HuH-7.5 (cell line): Measurements from ENCODE around the gene IFITM2.

Experiments
- DNase-seq: peaks from one replicate; pipeline ENCODE4 v3.0.0; 2011; ENCODE audit warnings: low spot score

Gene IFITM2

GRCh38 chr11:293271-293851 lies 14.3 kb upstream of the IFITM2 start:
- no peak for DNase-seq

GRCh38 chr11:293852-294661 lies 13.6 kb upstream of the IFITM2 start:
- DNase-seq, result no peak

GRCh38 chr11:294780-295179 lies 12.8 kb upstream of the IFITM2 start:
- DNase-seq, result no peak

- no peak for DNase-seq
Measured at GRCh38 chr11:295351-296170, 12.1 kb upstream of the IFITM2 start.

GRCh38 chr11:296171-297050 lies 11.2 kb upstream of the IFITM2 start:
- no peak for DNase-seq

- no peak for DNase-seq
Measured at GRCh38 chr11:297051-297585, 10.5 kb upstream of the IFITM2 start.

DNA sequence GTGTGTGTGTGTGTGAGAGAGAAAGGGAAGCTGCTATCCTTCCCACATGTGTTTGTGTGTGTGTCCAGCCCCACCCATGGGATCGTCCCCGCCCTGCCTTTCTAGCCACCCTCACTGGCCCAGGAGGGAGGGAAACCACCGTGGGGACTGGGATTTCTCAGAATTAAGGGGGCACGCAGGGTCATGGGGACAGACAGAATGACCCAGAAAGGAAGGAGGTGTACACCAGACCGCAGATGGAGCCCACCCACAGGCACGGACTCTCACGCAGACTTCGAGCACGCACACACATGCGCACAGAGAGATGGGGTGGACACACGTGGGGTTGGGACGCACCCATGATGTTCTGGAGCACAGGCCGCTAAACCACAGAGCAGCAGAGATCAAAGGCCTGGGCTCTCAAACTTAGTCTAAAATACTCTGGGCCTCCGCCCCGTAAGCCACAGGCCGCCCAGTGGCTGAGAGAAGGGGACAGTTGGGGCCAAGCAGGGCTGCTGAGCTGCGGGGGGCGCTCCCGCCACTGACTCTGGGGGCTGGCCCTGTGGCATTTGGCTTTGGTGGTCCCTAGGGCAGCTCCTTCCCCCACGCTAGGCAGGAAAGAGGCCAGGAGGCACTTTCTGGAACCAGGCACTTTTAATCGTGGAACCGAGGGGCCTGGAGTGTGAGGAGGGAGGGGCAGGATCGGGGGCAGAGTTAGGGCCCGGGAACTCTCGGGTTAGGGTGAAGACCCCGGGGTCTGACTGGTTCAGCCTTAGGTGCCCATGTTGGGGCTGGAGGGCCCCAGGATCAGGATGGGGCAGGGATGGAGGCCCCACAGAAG lies 9.8 kb upstream of the IFITM2 start:
- no peak for DNase-seq

DNA sequence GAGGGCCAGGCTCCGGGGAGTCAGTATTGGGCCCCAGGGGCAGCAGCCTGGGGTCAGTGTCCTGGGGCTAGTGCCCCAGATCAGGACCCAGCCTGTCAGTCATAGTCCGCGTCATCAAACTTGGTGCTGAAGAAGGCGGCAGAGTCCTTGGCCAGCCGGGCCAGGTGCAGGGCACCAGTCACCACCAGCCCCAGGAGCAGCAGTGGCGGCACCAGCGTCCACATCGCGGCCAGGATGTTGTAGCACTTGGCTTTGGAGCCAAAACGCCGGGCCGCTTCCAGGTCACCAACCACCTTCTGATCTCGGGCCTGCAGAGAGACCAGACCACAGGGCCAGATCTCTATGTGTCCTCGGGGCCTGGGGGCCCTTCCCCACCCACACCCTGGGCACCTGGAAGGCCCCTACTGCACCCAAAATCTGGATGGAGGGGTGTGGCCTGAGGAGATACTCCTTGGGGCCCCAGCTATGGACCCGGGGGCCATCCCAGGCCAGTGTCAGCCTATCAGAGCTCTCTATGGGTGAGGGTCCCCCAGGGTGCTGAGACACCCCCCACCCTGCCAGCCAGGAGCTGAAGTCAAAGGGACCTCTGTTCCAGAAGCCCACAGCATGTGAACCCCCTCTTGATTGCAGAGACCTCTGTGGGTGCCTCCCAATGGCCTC lies 9.1 kb upstream of the IFITM2 start:
- no peak for DNase-seq

DNA sequence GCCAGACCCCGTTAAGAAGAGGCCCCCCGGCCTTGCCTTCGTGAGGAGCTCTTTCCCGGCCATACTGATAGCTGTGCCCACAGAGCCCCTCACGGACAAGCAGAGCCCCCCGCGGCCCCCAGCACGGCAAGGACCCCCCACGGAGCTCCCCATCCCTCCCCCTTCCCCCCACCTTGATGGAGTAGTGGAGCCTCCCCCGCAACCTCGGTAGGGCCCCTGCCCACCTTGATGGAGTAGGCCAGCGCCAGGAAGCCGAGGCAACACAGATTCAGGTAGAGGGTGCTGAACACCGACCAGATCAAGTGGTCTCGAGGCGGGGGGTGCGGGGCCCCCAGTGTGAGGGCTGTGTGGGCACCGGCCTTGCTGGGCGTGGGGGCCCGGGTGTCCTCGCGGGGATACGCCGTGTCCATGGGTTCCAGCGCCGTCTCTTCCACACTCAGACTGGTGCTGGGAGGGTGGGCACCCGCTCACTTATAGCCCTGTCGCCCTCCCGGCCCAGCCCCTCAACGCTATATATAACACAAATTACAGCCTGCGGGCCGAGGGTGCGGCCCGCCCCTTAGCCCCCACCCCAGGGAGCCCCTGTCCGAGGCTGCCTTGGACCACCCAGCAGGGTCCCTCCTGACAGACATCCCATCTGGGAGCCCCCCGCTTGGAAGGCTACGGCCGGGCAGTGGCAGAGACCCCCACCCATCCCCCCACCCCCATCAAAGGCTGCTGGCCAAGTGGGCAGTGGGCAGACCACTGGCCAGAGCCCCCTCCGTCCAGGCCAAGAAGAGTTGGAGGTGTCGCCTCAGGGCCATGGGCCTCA lies 8.3 kb upstream of the IFITM2 start, which contains the start of gene IFITM5:
Gene IFITM5, minus strand, starts transcription at position 446 of the 811 bp plus-strand sequence. Its CDS starts 36 bp downstream, at position 410.
- no peak for DNase-seq

GRCh38 chr11:299951-300735 lies 7.5 kb upstream of the IFITM2 start:
- no peak for DNase-seq

- no peak for DNase-seq
Measured at GRCh38 chr11:303363-303762, 4.3 kb upstream of the IFITM2 start.

GRCh38 chr11:304061-304506 lies 3.5 kb upstream of the IFITM2 start:
- no peak for DNase-seq

DNA sequence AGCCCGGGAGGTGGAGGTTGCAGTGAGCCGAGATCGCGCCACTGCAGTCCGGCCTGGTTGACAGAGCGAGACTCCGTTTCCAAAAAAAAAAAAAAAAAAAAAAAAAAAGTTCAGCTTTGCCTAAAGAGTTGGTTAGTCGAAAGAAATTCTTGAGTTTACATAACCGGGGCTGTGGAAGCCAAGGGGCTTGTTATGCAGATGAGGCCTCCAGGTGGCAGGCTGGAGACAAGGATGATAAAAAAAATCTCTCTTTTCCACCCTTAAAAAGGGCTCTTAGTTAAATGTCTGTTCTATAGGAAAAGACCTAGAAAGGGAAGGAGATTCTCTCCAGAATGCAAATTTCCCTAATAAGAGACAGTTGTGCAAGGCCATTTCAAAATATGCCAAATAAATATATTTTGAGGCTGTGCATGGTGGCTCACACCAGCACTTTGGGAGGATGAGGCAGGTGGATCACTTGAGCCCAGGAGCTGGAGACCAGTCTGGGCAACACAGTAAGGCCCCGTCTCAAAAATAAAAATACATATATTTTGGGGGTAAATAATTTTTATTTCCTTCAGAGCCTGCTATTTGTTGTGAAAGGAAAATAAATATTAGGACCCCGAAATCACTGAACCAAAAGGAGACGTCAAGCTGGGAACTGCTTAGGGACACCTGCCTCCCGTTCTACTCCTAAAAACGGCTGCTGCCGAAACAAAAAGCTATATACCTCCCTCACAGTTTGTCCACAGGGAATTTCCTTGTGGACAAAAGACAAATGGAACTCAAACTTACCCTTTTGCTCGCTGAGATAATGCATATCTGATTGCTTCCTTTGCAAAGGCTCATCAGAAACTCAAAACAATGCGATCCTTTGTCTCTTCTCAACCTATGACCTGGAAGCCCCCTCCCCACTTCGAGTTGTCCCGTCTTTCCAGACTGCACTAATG lies 2.4 kb upstream of the IFITM2 start:
- peak; percentile 94 for DNase-seq

- DNase-seq, result no peak
Measured at GRCh38 chr11:305844-306211, 1.8 kb upstream of the IFITM2 start.

DNA sequence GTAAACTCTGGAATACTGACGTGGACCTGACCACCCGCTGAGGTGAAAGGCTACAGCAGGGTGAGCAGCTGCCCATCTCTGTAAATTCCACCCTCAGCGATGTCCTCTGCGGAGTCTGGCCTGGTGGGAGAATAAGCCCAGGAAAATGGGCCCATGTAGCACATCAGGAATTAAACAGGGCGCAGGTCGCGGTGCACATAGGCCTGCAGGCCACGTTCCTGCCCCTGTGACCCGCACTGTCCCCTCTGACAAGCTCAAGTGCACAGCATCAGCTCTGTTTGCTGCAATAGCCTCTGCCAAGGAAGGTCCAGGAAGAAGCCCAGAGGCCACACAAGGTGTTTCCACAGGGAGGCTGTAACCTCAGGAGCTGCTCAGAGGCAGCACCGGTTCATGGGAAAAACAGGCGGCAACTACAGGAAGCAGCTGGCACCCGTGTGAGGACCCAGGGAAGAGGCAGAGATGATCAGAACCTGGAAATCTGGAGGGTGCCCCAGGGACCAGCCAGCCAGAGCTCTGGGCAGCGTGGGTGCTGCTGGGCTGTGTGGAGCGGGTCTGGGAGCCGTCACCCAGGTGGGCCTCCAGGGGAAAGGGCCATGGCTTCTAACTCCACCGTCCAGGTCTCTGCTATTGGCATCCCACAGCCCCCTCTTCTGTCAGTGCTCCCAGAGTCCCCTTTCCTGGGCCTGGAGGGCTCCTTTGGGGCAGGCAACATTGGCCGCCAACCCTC lies 808 bp upstream of the IFITM2 start:
- no peak for DNase-seq
